Subcutaneous adipose tissue (tissue), 4 donors: ENCODE results near the gene IQGAP1. TPM values are rescaled to one million over a fixed set of nuclear protein-coding genes. Genes with fewer than 3 reads are reported as not detected.

Source experiments
- CTCF ChIP-seq: fragments of 450-650 bp; IDR thresholded peaks from one replicate; pipeline ENCODE4 v1.5.1; 2016; ENCODE audit warnings: low read depth, mild to moderate bottlenecking, control low read depth, antibody characterized with exemption, moderate library complexity
- total RNA-seq, 4 donors: library from RNA; depleted of rRNA; stranded (reverse); fragments of >200 nt; gene quantifications; one replicate each; pipeline ENCODE4 v1.1.0, GENCODE V29; 2016

Gene IQGAP1
- total RNA-seq, 4 donors from 2014 or later, result 279 to 493 (median 310) TPM

- TF ChIP-seq CTCF, result no peak
Observed at GRCh38 chr15:90449206-90449735, 61.2 kb downstream of the IQGAP1 start.

GRCh38 chr15:90451053-90451850, 63.2 kb downstream of the IQGAP1 start:
- no peak for TF ChIP-seq CTCF

- TF ChIP-seq CTCF, result no peak
Observed at GRCh38 chr15:90456236-90456635, 68.2 kb downstream of the IQGAP1 start.

GRCh38 chr15:90458061-90458460, 70.0 kb downstream of the IQGAP1 start:
- TF ChIP-seq CTCF, result no peak

DNA sequence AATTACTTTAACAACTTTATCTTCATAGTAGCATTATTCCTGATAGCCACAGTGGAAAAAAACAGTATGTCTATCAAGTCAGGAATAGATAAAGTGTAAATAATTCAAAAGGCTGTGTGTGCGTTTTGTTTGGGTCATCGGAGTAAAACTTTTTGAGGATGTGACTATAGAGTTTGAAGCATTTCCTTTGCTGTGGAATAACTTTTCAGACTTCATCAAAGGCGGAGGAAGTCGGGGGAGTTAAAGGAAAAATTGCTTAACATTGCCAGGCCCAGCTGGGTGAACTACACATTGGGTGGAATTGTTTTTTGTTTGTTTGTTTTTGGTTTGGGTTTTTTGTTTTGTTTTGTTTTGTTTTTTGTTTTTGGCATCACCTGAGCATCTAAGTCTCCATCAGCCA, 71.3 kb downstream of the IQGAP1 start:
- TF ChIP-seq CTCF, result no peak

DNA sequence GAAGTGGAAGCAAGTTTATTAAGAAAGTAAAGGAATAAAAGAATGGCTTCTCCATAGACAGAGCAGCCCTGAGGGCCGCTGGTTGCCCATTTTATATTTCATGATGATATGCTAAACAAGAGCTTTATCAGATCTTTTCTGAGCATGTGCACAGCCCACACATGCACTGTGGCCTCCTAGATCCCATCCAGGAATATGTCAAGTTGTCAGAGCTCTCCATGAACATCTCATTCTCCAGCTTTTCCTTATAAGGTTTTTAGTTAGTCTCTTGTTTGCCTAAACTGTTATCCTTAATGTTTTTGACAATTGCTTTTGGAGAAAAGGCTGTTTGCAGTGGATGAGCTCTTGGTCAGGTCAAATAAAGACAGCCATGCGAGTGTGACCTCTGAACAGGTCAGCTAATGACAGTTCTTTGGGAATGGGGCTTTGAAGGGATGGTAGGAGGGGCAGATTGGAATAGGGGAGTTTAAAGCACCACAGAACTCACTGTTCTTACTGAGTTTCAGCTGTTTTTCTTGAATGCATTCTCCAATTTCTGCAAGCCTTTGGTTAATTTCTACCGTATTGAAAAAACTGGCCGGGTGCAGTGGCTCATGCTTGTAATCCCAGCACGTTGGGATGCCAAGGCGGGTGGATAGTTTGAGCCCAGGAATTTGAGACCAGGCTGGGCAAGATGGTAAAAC, 72.2 kb downstream of the IQGAP1 start:
- no peak for TF ChIP-seq CTCF

DNA sequence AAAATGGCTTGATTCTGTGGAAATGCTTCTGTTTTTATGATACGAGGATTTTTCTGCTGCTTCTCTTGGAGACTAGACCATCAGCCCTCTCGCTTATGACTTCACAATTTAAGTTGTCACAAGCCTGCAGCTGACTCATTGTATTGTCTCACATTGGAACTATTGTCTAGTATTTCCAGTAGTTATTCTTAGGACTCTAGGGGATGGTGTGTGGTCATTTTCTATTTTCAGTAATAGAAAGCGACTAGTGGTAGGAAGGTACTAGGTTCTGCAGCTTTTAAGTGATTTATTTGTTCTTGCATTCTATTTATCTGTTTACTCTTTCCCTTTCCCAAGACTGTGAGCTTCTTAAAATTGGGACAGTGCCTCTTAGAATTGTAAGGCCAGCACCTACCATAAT, 75.3 kb downstream of the IQGAP1 start:
- TF ChIP-seq CTCF, result no peak
